NCI-H2081 treated with DMSO at 0.1 percent for 48 hours (cell line): ENCODE data around the gene AKR1A1.
"Not testable (repeated sequence)": the region's sequence is repeated elsewhere in the genome, so short reads cannot be mapped to it uniquely, and the experiment has no call there.

Experiments
- DNase-seq: peaks from one replicate; lab custom pipeline; 2025; lab: John Stamatoyannopoulos, UW

The AKR1A1 gene

GRCh38 chr1:45550401-45551351 lies at the start of gene AKR1A1:
Gene AKR1A1 (plus strand): TSS chr1:45550826. CDS start chr1:45561795, 10,969 bp downstream.
- peak; percentile 82 for DNase-seq

GRCh38 chr1:45501505-45501859 lies 49.1 kb upstream of the AKR1A1 start:
- DNase-seq, result no peak

GRCh38 chr1:45503462-45504360 lies 46.9 kb upstream of the AKR1A1 start:
- DNase-seq, result no peak

- DNase-seq, result no peak
Observed at GRCh38 chr1:45507195-45507594, 43.4 kb upstream of the AKR1A1 start.

- no peak for DNase-seq
Observed at GRCh38 chr1:45507893-45508292, 42.7 kb upstream of the AKR1A1 start.

GRCh38 chr1:45508295-45509151 lies 42.1 kb upstream of the AKR1A1 start:
- no peak for DNase-seq

GRCh38 chr1:45510036-45510971 lies 40.3 kb upstream of the AKR1A1 start:
- DNase-seq, result no peak

GRCh38 chr1:45510972-45511527 lies 39.6 kb upstream of the AKR1A1 start:
- no peak for DNase-seq

GRCh38 chr1:45512641-45513054 lies 38.0 kb upstream of the AKR1A1 start:
- DNase-seq, result peak; percentile 46

GRCh38 chr1:45513532-45514260 lies 36.9 kb upstream of the AKR1A1 start:
- DNase-seq, result not testable (repeated sequence)

- DNase-seq, result no peak
Observed at GRCh38 chr1:45516036-45516435, 34.6 kb upstream of the AKR1A1 start.

GRCh38 chr1:45516465-45516864 lies 34.2 kb upstream of the AKR1A1 start:
- DNase-seq, result no peak

GRCh38 chr1:45518366-45518765 lies 32.3 kb upstream of the AKR1A1 start:
- DNase-seq, result not testable (repeated sequence)

- no peak for DNase-seq
Observed at GRCh38 chr1:45518910-45519309, 31.7 kb upstream of the AKR1A1 start.

- not testable (repeated sequence) for DNase-seq
Observed at GRCh38 chr1:45519774-45520173, 30.9 kb upstream of the AKR1A1 start.

GRCh38 chr1:45521413-45522323 lies 29.0 kb upstream of the AKR1A1 start, which contains the start of gene PRDX1:
Gene PRDX1 (minus strand): TSS chr1:45521884. CDS start chr1:45519043, 2,841 bp downstream.
- peak; percentile 94 for DNase-seq

GRCh38 chr1:45522324-45523104 lies 28.1 kb upstream of the AKR1A1 start:
- DNase-seq, result no peak
